Measurements from ENCODE around the gene VSIG10L2.

GRCh38 chr11:125902927-125903710 lies 42.7 kb upstream of the VSIG10L2 start, which contains the start of gene PUS3:
- TF ChIP-seq CTCF (IDR thresholded peaks at IDR 0.05) (no peak), POLR2A (IDR thresholded peaks at IDR 0.05) (peak in 1 of 2 donors; percentile 17)
